ENCODE measurements around the gene COL18A1.

COL18A1 gene

DNA sequence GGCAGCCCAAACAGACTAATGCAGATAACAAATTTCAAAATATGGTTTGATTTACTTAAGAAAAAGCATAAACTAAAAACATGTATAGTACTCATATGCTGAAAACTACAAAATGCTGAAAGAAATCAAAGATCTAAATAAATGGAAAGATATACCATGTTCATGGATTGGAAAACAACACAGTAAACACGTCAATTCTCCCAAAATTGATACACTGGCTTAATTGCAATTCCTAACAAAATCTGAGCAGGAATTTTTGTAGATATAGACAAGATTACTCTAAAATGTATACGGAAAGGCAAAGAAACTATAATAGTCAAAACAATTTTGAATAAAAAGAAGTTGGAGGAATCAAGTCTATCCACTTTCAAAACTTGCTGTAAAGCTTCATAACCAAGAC, 116.3 kb downstream of the COL18A1 start:
- no peak for DNase-seq (ENCODE audit: extremely low spot score)
- no peak for TF ChIP-seq FOXK2 (IDR thresholded peaks at IDR 0.05)
- no peak for TF ChIP-seq PKNOX1 (IDR thresholded peaks at IDR 0.05)
- no peak for TF ChIP-seq SP1 (IDR thresholded peaks at IDR 0.05)
- no peak for TF ChIP-seq FOXA1 (IDR thresholded peaks at IDR 0.05)
- TF ChIP-seq SUZ12 (IDR thresholded peaks at IDR 0.05) = no peak
- TF ChIP-seq ZNF384 (IDR thresholded peaks at IDR 0.05) = no peak
- no peak for TF ChIP-seq CTBP1 (IDR thresholded peaks at IDR 0.05; ENCODE audit: borderline replicate concordance)
- TF ChIP-seq TARDBP (IDR thresholded peaks at IDR 0.05) = no peak
- no peak for TF ChIP-seq NFRKB (IDR thresholded peaks at IDR 0.05)
- TF ChIP-seq BHLHE40 (IDR thresholded peaks at IDR 0.05; ENCODE audit: borderline replicate concordance) = no peak
- TF ChIP-seq LEF1 (IDR thresholded peaks at IDR 0.05; ENCODE audit: borderline replicate concordance) = no peak
- no peak for TF ChIP-seq FOXM1 (IDR thresholded peaks at IDR 0.05; ENCODE audit: borderline replicate concordance)
- TF ChIP-seq L3MBTL2 (conservative IDR thresholded peaks at IDR 0.05) = no peak
- no peak for TF ChIP-seq ELF4 (IDR thresholded peaks at IDR 0.05)
- no peak for TF ChIP-seq HDGF (IDR thresholded peaks at IDR 0.05; ENCODE audit: borderline replicate concordance)
- CTCF ChIA-PET = no interaction called here
- POLR2A ChIA-PET = no interaction called here

DNA sequence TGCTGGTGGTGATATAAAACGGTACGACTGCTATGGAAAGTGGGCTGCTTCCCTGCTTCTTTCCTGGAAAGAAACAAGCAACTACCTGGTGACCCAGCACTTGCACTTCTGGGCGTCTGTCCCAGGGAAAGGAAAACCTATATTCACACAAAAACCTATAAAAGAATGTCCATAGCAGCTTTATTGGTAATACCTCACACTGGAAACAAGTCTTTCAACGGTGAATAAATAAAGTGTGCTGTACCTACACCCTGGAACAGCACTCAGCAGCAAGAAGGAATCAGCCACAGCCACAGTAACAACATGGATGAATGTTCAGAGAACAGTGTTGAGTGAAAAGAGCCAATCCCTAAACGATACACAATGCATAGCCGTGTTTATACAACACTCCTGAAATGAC, 117.4 kb downstream of the COL18A1 start:
- no peak for TF ChIP-seq FOXM1 (IDR thresholded peaks at IDR 0.05; ENCODE audit: borderline replicate concordance)
- no peak for TF ChIP-seq CTBP1 (IDR thresholded peaks at IDR 0.05; ENCODE audit: borderline replicate concordance)
- TF ChIP-seq SP1 (IDR thresholded peaks at IDR 0.05) = no peak
- no peak for TF ChIP-seq FOXK2 (IDR thresholded peaks at IDR 0.05)
- no peak for TF ChIP-seq LEF1 (IDR thresholded peaks at IDR 0.05; ENCODE audit: borderline replicate concordance)
- DNase-seq (ENCODE audit: extremely low spot score) = no peak
- POLR2A ChIA-PET = no interaction called here
- CTCF ChIA-PET = no interaction called here

DNA sequence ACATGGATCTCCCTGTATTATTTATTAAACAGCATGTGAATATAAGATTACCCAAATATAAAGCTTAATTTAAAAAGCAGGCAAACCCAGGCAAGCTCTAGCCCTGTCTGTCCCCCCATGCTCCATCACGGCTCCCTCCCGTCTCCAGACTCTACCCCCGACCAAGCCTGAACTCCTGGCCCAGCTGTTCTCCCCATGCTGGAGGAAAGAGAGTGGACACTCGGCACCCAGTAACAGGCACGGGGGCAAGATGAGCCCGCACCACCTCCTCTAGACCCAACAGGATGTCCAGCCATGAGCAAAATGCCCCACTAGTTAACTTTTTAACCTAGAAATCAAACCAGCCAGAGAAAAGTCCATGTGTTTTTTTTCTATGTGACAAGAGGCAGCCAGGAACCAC, 118.0 kb downstream of the COL18A1 start:
- no peak for TF ChIP-seq ZNF384 (IDR thresholded peaks at IDR 0.05)
- no peak for TF ChIP-seq NFRKB (IDR thresholded peaks at IDR 0.05)
- no peak for TF ChIP-seq BHLHE40 (IDR thresholded peaks at IDR 0.05; ENCODE audit: borderline replicate concordance)
- no peak for TF ChIP-seq PKNOX1 (IDR thresholded peaks at IDR 0.05)
- TF ChIP-seq ELF4 (IDR thresholded peaks at IDR 0.05) = no peak
- TF ChIP-seq SP1 (IDR thresholded peaks at IDR 0.05) = no peak
- no peak for TF ChIP-seq CTBP1 (IDR thresholded peaks at IDR 0.05; ENCODE audit: borderline replicate concordance)
- TF ChIP-seq SUZ12 (IDR thresholded peaks at IDR 0.05) = no peak
- no peak for TF ChIP-seq TARDBP (IDR thresholded peaks at IDR 0.05)
- no peak for TF ChIP-seq LEF1 (IDR thresholded peaks at IDR 0.05; ENCODE audit: borderline replicate concordance)
- no peak for TF ChIP-seq FOXK2 (IDR thresholded peaks at IDR 0.05)
- TF ChIP-seq L3MBTL2 (conservative IDR thresholded peaks at IDR 0.05) = no peak
- no peak for TF ChIP-seq FOXM1 (IDR thresholded peaks at IDR 0.05; ENCODE audit: borderline replicate concordance)
- TF ChIP-seq HDGF (IDR thresholded peaks at IDR 0.05; ENCODE audit: borderline replicate concordance) = no peak
- TF ChIP-seq ARNT (IDR thresholded peaks at IDR 0.05) = no peak
- no peak for TF ChIP-seq FOXA1 (IDR thresholded peaks at IDR 0.05)
- no peak for DNase-seq (ENCODE audit: extremely low spot score)
- ChIA-PET POLR2A (no interaction called here), CTCF (no interaction called here)

DNA sequence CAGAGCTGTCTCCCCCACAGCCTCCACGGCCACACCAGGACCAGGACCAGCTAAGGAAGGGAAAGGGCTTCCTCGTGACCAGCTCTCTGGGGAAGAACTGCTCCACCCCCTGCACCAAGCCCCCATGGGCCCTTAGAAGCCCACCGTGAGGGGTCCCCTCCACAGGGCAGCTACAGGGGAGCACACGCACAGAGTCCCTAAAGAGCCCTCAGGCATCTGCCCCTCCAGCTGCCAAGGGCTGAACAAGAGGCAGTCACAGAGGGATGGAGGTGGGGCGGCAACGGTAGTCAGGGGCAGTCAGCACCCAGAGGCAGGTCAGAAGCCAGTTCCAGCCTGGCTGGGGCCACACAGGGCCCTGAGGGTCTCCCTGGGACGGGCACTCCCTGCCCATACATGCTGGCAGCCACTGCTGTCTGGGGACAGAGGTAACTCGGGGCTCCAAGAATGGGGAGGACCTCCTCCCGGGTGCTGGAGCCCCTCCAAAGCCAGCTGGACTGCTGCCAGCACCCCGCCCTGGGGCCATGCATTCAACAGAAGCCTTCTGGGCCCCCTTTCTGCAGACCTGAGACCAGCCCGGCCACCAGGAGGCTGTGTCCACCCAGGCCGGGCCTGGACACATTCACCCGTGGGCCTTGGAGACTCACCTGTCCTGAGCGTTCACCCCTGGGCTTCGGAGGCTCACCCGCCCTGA, 118.6 kb downstream of the COL18A1 start:
- ChIA-PET CTCF (no interaction called here), POLR2A (no interaction called here)
- DNase-seq (ENCODE audit: extremely low spot score) = no peak
- no peak for TF ChIP-seq SP1 (IDR thresholded peaks at IDR 0.05)

DNA sequence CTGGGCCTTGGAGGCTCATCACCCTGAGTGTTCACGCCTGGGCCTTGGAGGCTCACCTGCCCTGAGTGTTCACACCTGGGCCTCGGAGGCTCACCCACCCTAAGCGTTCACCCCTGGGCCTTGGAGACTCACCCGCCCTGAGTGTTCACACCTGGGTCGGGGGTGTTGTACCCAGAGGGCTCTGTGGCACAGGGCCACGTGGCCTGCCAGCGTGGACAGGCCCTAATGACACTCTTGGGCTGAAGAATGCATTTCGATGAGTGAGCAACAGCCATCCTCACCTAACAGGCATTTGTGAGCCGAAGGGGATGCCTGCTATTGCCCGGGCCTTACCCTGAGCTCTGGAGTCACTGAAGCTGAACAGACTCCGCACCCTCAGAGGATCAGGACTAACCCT, 119.8 kb downstream of the COL18A1 start:
- TF ChIP-seq CTBP1 (IDR thresholded peaks at IDR 0.05; ENCODE audit: borderline replicate concordance) = no peak
- no peak for TF ChIP-seq TARDBP (IDR thresholded peaks at IDR 0.05)
- TF ChIP-seq L3MBTL2 (conservative IDR thresholded peaks at IDR 0.05) = no peak
- no peak for TF ChIP-seq ARNT (IDR thresholded peaks at IDR 0.05)
- TF ChIP-seq BHLHE40 (IDR thresholded peaks at IDR 0.05; ENCODE audit: borderline replicate concordance) = no peak
- TF ChIP-seq SUZ12 (IDR thresholded peaks at IDR 0.05) = no peak
- no peak for TF ChIP-seq FOXK2 (IDR thresholded peaks at IDR 0.05)
- ChIA-PET POLR2A (no interaction called here), CTCF (no interaction called here)
- DNase-seq (ENCODE audit: extremely low spot score) = no peak

- ChIA-PET CTCF (no interaction called here), POLR2A (no interaction called here)
- DNase-seq (ENCODE audit: extremely low spot score) = no peak
- no peak for TF ChIP-seq BHLHE40 (IDR thresholded peaks at IDR 0.05; ENCODE audit: borderline replicate concordance)
- no peak for TF ChIP-seq LEF1 (IDR thresholded peaks at IDR 0.05; ENCODE audit: borderline replicate concordance)
- no peak for TF ChIP-seq ARNT (IDR thresholded peaks at IDR 0.05)
- TF ChIP-seq HDGF (IDR thresholded peaks at IDR 0.05; ENCODE audit: borderline replicate concordance) = no peak
- TF ChIP-seq FOXK2 (IDR thresholded peaks at IDR 0.05) = no peak
- TF ChIP-seq SP1 (IDR thresholded peaks at IDR 0.05) = no peak
- TF ChIP-seq CTBP1 (IDR thresholded peaks at IDR 0.05; ENCODE audit: borderline replicate concordance) = no peak
- no peak for TF ChIP-seq L3MBTL2 (conservative IDR thresholded peaks at IDR 0.05)
- no peak for TF ChIP-seq FOXA1 (IDR thresholded peaks at IDR 0.05)
- TF ChIP-seq PKNOX1 (IDR thresholded peaks at IDR 0.05) = no peak
- no peak for TF ChIP-seq FOXM1 (IDR thresholded peaks at IDR 0.05; ENCODE audit: borderline replicate concordance)
Measured at GRCh38 chr21:45525153-45525909, 120.4 kb downstream of the COL18A1 start.

Data from HEK293T (cell line).